CD14-positive monocyte (primary cell): ENCODE results near the gene MIF4GD. TPM values are rescaled to one million over a fixed set of nuclear protein-coding genes. Genes with fewer than 3 reads are reported as not detected.
"Not testable (repeated sequence)": the region's sequence is repeated elsewhere in the genome, so short reads cannot be mapped to it uniquely, and the experiment has no call there.

Source experiments
- DNase-seq, 3 donors: peaks; one replicate each; pipeline ENCODE4 v3.0.0-alpha.2; 2011 to 2022
- H2AFZ ChIP-seq: 2 replicates; pipeline ENCODE4 v1.6.0; 2012; ENCODE audit warnings: mild to moderate bottlenecking, low read depth, low read length, inconsistent platforms; ENCODE audit not compliant: insufficient read depth, poor library complexity, severe bottlenecking
- H3K27ac ChIP-seq, 2 donors: 1 replicate in 1 of 2; 2 replicates in 1 of 2; pipeline ENCODE4 v1.5.1; 2012 to 2013; ENCODE audit warnings: low read length in 2 of 2, control low read depth in 1 of 2, inconsistent platforms in 1 of 2, low read depth in 1 of 2, mild to moderate bottlenecking in 1 of 2
- H3K27me3 ChIP-seq, 2 donors: one replicate each; pipeline versions ENCODE4 v1.6.0 to v1.6.1; 2011 to 2013; ENCODE audit warnings: low read length in 2 of 2; ENCODE audit not compliant: control insufficient read depth in 2 of 2, insufficient read depth in 2 of 2
- H3K36me3 ChIP-seq, 2 donors: replicated peaks in 1 of 2; 1 replicate in 1 of 2; 2 replicates in 1 of 2; pipeline versions ENCODE4 v1.5.1 to v1.6.1; 2012 to 2013; ENCODE audit warnings: low read length in 2 of 2, control low read depth in 1 of 2, inconsistent platforms in 1 of 2, mild to moderate bottlenecking in 1 of 2; ENCODE audit not compliant: insufficient read depth in 2 of 2, control insufficient read depth in 1 of 2
- H3K4me1 ChIP-seq, 2 donors: 1 replicate in 1 of 2; 2 replicates in 1 of 2; pipeline versions ENCODE4 v1.5.1 to v1.6.1; 2012 to 2013; ENCODE audit warnings: low read length in 2 of 2, control low read depth in 1 of 2, inconsistent platforms in 1 of 2, mild to moderate bottlenecking in 1 of 2, moderate library complexity in 1 of 2; ENCODE audit not compliant: insufficient read depth in 2 of 2, control insufficient read depth in 1 of 2
- H3K4me2 ChIP-seq: replicated peaks from 2 replicates; pipeline ENCODE3; 2012; ENCODE audit warnings: low read length, moderate library complexity, mild to moderate bottlenecking; ENCODE audit not compliant: poor library complexity, severe bottlenecking; ENCODE audit errors: extremely low read depth
- H3K4me3 ChIP-seq, 3 experiments: fragments of 200-600 bp in 1 of 3; sonication (generic) in 1 of 3; replicated peaks in 1 of 3; 1 replicate in 2 of 3; 2 replicates in 1 of 3; pipeline ENCODE4 v1.5.1; 2011 to 2013; ENCODE audit warnings: low read length in 3 of 3, mild to moderate bottlenecking in 3 of 3, control low read depth in 2 of 3, low read depth in 2 of 3, inconsistent platforms in 1 of 3, moderate library complexity in 1 of 3
- H3K79me2 ChIP-seq: 2 replicates; pipeline ENCODE4 v1.6.0; 2012; ENCODE audit warnings: mild to moderate bottlenecking, control low read depth, inconsistent platforms, low read length, moderate library complexity; ENCODE audit not compliant: insufficient read depth
- H3K9ac ChIP-seq: 2 replicates; pipeline ENCODE4 v1.6.0; 2017; ENCODE audit warnings: low read length, mild to moderate bottlenecking; ENCODE audit not compliant: insufficient read depth, poor library complexity, severe bottlenecking
- H3K9me3 ChIP-seq, 2 donors: replicated peaks in 1 of 2; 1 replicate in 1 of 2; 2 replicates in 1 of 2; pipeline versions ENCODE4 v1.5.1 to v1.6.1; 2012 to 2013; ENCODE audit warnings: low read length in 2 of 2, control low read depth in 1 of 2; ENCODE audit not compliant: control insufficient read depth in 1 of 2, insufficient read depth in 1 of 2
- H4K20me1 ChIP-seq: 2 replicates; pipeline ENCODE4 v1.6.0; 2012; ENCODE audit warnings: mild to moderate bottlenecking, low read length, control low read depth, moderate library complexity; ENCODE audit not compliant: insufficient read depth
- H3K27ac Mint-ChIP-seq, 7 donors: one replicate each; pipeline ENCODE4 v1.8.0; 2020; ENCODE audit warnings: mild to moderate bottlenecking in 7 of 7, mixed read lengths in 7 of 7, moderate library complexity in 6 of 7, inconsistent platforms in 2 of 7
- H3K27me3 Mint-ChIP-seq, 3 donors: one replicate each; pipeline ENCODE4 v1.8.0; 2021 to 2022; ENCODE audit warnings: low read depth in 3 of 3, mild to moderate bottlenecking in 3 of 3, mixed read lengths in 3 of 3, moderate library complexity in 3 of 3, inconsistent platforms in 1 of 3
- H3K36me3 Mint-ChIP-seq, 2 donors: one replicate each; pipeline ENCODE4 v1.8.0; 2020; ENCODE audit warnings: mixed read lengths in 2 of 2, inconsistent platforms in 1 of 2, mild to moderate bottlenecking in 1 of 2
- H3K4me1 Mint-ChIP-seq: one replicate; pipeline ENCODE4 v1.8.0; 2020; ENCODE audit warnings: mild to moderate bottlenecking, mixed read lengths
- H3K4me3 Mint-ChIP-seq, 2 donors: one replicate each; pipeline ENCODE4 v1.8.0; 2020; ENCODE audit warnings: mild to moderate bottlenecking in 2 of 2, mixed read lengths in 2 of 2, moderate library complexity in 1 of 2
- H3K9me3 Mint-ChIP-seq, 7 donors: one replicate each; pipeline ENCODE4 v1.8.0; 2020 to 2022; ENCODE audit warnings: mixed read lengths in 7 of 7, mild to moderate bottlenecking in 6 of 7, moderate library complexity in 6 of 7, inconsistent platforms in 2 of 7
- CTCF ChIP-seq: fragments of 200-600 bp; IDR thresholded peaks from one replicate; pipeline ENCODE4 v1.8.0; 2022; ENCODE audit warnings: antibody characterized with exemption, mild to moderate bottlenecking
- WGBS: methylation state at CpG from one replicate; pipeline ENCODE4 v1.1.5; 2013; ENCODE audit warnings: missing lambda C conversion rate; ENCODE audit not compliant: insufficient coverage; 5-methylcytosine and 5-hydroxymethylcytosine counted together
- intact Hi-C, 2 donors: fragments of 100-400 bp; cut with micrococcal nuclease; formaldehyde crosslinking; loops; one replicate each; pipeline versions ENCODE4 v1.15.0 to v1.15.1; 2023
- polyA plus RNA-seq, 3 donors: library from polyadenylated mRNA; depleted of rRNA in 1 of 3; unstranded in 2 of 3; stranded (reverse) in 1 of 3; fragments of 300-500 nt in 2 of 3; fragments of >200 nt in 1 of 3; fragmentation: Illumina TruSeq in 2 of 3; gene quantifications; 1 replicate in 2 of 3; 2 replicates in 1 of 3; pipeline ENCODE4 v1.2.3, GENCODE V29; 2012 to 2021

MIF4GD gene
- polyA plus RNA-seq, 3 donors: 66.9 to 103 (median 80.6) TPM

- Histone ChIP-seq H3K4me2 (no peak overlapping the region), H3K4me1 (peaks cover 24 to 27% of the 10 kb centered on the region in 2 donors), H3K79me2 (peaks cover 59% of the 10 kb centered on the region), H3K27me3 (no peaks in the 10 kb centered on the region), H4K20me1 (peaks cover 17% of the 10 kb centered on the region), H3K36me3 (peaks cover 23 to 36% of the 10 kb centered on the region in 2 donors), H3K4me3 (no peak overlapping the region), H2AFZ (no peak overlapping the region), H3K9ac (no peak overlapping the region), H3K9me3 (no peaks in the 10 kb centered on the region), H3K27ac (no peak overlapping the region)
- no peak for DNase-seq
- Mint-ChIP-seq H3K4me1 (peaks cover 26% of the 10 kb centered on the region), H3K4me3 (no peak overlapping the region), H3K27me3 (no peaks in the 10 kb centered on the region), H3K9me3 (no peaks in the 10 kb centered on the region), H3K27ac (peak overlapping the region in 1 of 7 donors; percentile 19), H3K36me3 (peaks cover 18 to 32% of the 10 kb centered on the region in 2 donors)
- intact Hi-C loops: loop anchor here in 1 of 2 donors (5.0 kb wide), 1 partner anchor 105 kb away; no protein-coding TSS in a partner anchor
- WGBS: 98% methylated on average over 4 of the region's 9 CpGs
- no peak for TF ChIP-seq CTCF
These were observed 16.2 kb upstream of the MIF4GD start for GRCh38 chr17:75287221-75287620.

- H3K4me2 ChIP-seq: no peak overlapping the region
These were observed 14.1 kb upstream of the MIF4GD start for GRCh38 chr17:75285123-75285522.

GRCh38 chr17:75280189-75280588 lies 9.2 kb upstream of the MIF4GD start:
- H3K27ac Mint-ChIP-seq, H3K27ac ChIP-seq, H3K9ac ChIP-seq, H3K9me3 Mint-ChIP-seq, H2AFZ ChIP-seq, H4K20me1 ChIP-seq, intact Hi-C loops, H3K4me3 ChIP-seq, H3K27me3 ChIP-seq, H3K4me1 ChIP-seq, DNase-seq, H3K4me2 ChIP-seq, H3K4me3 Mint-ChIP-seq, H3K27me3 Mint-ChIP-seq, H3K4me1 Mint-ChIP-seq, H3K9me3 ChIP-seq: not testable (repeated sequence)
- WGBS: no CpG with 5 or more reads among the region's 4 CpGs
- Histone ChIP-seq H3K36me3 (peaks cover 25 to 58% of the 10 kb centered on the region in 2 donors), H3K79me2 (peaks cover 16% of the 10 kb centered on the region)
- peaks cover 30 to 67% of the 10 kb centered on the region in 2 donors for H3K36me3 Mint-ChIP-seq

More at GRCh38 chr17:75285123-75285522, 14.1 kb upstream of the MIF4GD start:
- Histone ChIP-seq H3K4me3 (no peak overlapping the region), H3K79me2 (peaks cover 50% of the 10 kb centered on the region), H3K9me3 (no peaks in the 10 kb centered on the region), H3K4me1 (peaks cover 10 to 12% of the 10 kb centered on the region in 2 donors), H2AFZ (no peak overlapping the region), H3K27ac (no peak overlapping the region), H3K36me3 (peaks cover 29 to 47% of the 10 kb centered on the region in 2 donors), H3K9ac (no peak overlapping the region), H4K20me1 (peaks cover 17% of the 10 kb centered on the region), H3K27me3 (no peaks in the 10 kb centered on the region)
- H3K27ac Mint-ChIP-seq: peak overlapping the region in 2 of 7 donors; percentile 25 to 50
- no peaks in the 10 kb centered on the region for H3K27me3 Mint-ChIP-seq
- no peak overlapping the region for H3K4me3 Mint-ChIP-seq
- 91% methylated on average over 6 of the region's 6 CpGs for WGBS
- H3K9me3 Mint-ChIP-seq: no peaks in the 10 kb centered on the region
- H3K4me1 Mint-ChIP-seq: peaks cover 16% of the 10 kb centered on the region
- H3K36me3 Mint-ChIP-seq: peaks cover 27 to 48% of the 10 kb centered on the region in 2 donors
- no peak for DNase-seq
- intact Hi-C loops: loop anchor here in 1 of 2 donors (5.0 kb wide), 1 partner anchor 107 kb away; no protein-coding TSS in a partner anchor
- TF ChIP-seq CTCF: no peak
